ENCODE measurements around the gene MYO3B. TPM values are rescaled to one million over a fixed set of nuclear protein-coding genes. Genes with fewer than 3 reads are reported as not detected.

Gene MYO3B
- total and polyA plus RNA-seq, 2 of the 8 experiments (the other 6 are each of a cell fraction or from before 2014, with no cell fraction given), result 0.17 to 0.19 TPM

DNA sequence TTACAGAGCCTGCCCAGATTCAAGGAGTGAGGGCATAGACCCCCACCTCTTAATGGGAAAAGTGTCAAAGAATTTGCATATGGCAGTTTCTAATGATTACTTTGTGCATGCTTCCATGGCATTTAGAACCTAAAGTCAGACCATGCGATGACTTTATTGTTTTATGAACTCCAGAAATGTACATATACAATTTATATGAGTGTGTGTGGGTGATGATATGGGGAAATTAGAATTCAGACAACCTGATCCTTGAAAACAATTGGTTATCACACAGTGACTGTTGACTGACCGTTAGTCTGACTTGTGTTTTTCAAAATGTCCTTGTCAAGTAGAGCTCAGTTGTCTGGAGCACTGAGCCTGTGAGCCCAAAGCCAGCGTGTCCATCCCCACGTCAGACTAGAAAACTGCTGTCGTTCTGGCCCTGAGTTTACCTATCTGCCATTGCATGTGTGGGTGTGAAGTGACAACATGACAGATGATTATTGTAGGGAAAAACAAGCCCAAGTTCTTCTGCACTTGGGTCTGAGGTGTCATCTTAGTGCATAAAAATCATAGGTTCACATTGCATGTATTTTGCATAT, 128.4 kb downstream of the MYO3B start:
- Histone ChIP-seq H3K23ac (ENCODE audit: insufficient read length) (no peak overlapping the region), H3K56ac (replicated peaks; ENCODE audit: insufficient read length, low read depth, low read length) (no peak overlapping the region), H4K91ac (replicated peaks; ENCODE audit: insufficient read length, low read length) (no peak overlapping the region), H3K27me3 (replicated peaks in 1 of 4; ENCODE audit: control insufficient read depth in 3 of 4, extremely low read depth in 1 of 4, insufficient read depth in 3 of 4, low read length in 3 of 4) (no peaks in the 10 kb centered on the region), H3K9me3 (ENCODE audit: insufficient read depth in 2 of 2, low read depth in 1 of 2, low read length in 1 of 2) (no peaks in the 10 kb centered on the region), H2AK5ac (ENCODE audit: low read depth, low read length) (no peak overlapping the region), H2BK20ac (ENCODE audit: low read length) (no peak overlapping the region), H3K79me1 (ENCODE audit: low read depth, low read length) (no peaks in the 10 kb centered on the region), H2AFZ (ENCODE audit: low read length) (no peak overlapping the region), H3K79me2 (ENCODE audit: control insufficient read depth in 1 of 2, insufficient read depth in 2 of 2, low read length in 2 of 2) (no peaks in the 10 kb centered on the region), H2BK5ac (ENCODE audit: low read depth, low read length) (no peak overlapping the region), H4K5ac (ENCODE audit: insufficient read length, low read depth, low read length) (no peak overlapping the region), H2BK12ac (ENCODE audit: low read depth, low read length) (no peak overlapping the region), H3K4me1 (replicated peaks in 1 of 4; ENCODE audit: control insufficient read depth in 3 of 4, insufficient read depth in 4 of 4, low read length in 3 of 4) (no peaks in the 10 kb centered on the region; a peak in 1 of 7 replicates), H3K18ac (ENCODE audit: extremely low read depth, low read length) (no peak overlapping the region), H2BK120ac (replicated peaks; ENCODE audit: low read depth, low read length) (no peak overlapping the region), H3K27ac (ENCODE audit: low read depth, low read length) (no peak overlapping the region), H2BK15ac (ENCODE audit: low read length) (no peak overlapping the region), H4K8ac (ENCODE audit: extremely low read depth, insufficient read depth, low read length) (no peak overlapping the region), H3K4me3 (ENCODE audit: extremely low read depth in 1 of 4, insufficient read depth in 2 of 4, low read depth in 3 of 4, low read length in 4 of 4) (no peak overlapping the region), H3K23me2 (ENCODE audit: low read depth, low read length) (no peaks in the 10 kb centered on the region), H3K4me2 (ENCODE audit: insufficient read depth in 1 of 2, low read depth in 2 of 2, low read length in 2 of 2) (no peak overlapping the region), H3K14ac (ENCODE audit: insufficient read length) (no peak overlapping the region), H4K20me1 (replicated peaks in 1 of 2; ENCODE audit: control insufficient read depth in 1 of 2, insufficient read depth in 2 of 2, low read length in 2 of 2) (no peaks in the 10 kb centered on the region), H3K9ac (replicated peaks in 1 of 4; ENCODE audit: extremely low read depth in 1 of 4, low read depth in 3 of 4, low read length in 3 of 4) (no peak overlapping the region), H3K36me3 (ENCODE audit: control insufficient read depth in 2 of 4, insufficient read depth in 4 of 4, low read length in 3 of 4) (no peaks in the 10 kb centered on the region), H3K4ac (replicated peaks; ENCODE audit: insufficient read length, low read depth, low read length) (no peak overlapping the region)
- CTCF ChIA-PET (ENCODE audit: partially characterized antibody), result interaction anchor here (0.6 to 2.3 kb wide), 3 partner anchors 14 to 94 kb away, joined by 6 to 9 read pairs (median 6); no protein-coding TSS in a partner anchor
- no peak for DNase-seq (ENCODE audit: low read depth in 1 of 2, low spot score in 2 of 2)
- TF ChIP-seq HDAC6 (IDR thresholded peaks at IDR 0.05; ENCODE audit: low read depth, low read length) (no peak), SP2 (IDR thresholded peaks at IDR 0.05; ENCODE audit: low read length) (no peak), EP300 (IDR thresholded peaks at IDR 0.05; ENCODE audit: borderline replicate concordance in 1 of 2, low read depth in 2 of 2, low read length in 2 of 2) (no peak), SP1 (IDR thresholded peaks at IDR 0.05; ENCODE audit: low read depth, low read length) (no peak), CBX5 (IDR thresholded peaks at IDR 0.05; ENCODE audit: low read depth, low read length) (no peak), RBBP5 (IDR thresholded peaks at IDR 0.05; ENCODE audit: borderline replicate concordance, low read depth, low read length) (no peak), KDM5A (IDR thresholded peaks at IDR 0.05; ENCODE audit: low read length) (no peak), TAF7 (optimal IDR thresholded peaks at IDR 0.05; ENCODE audit: borderline replicate concordance, low read depth, low read length) (no peak), RAD21 (IDR thresholded peaks at IDR 0.05 in 1 of 2, conservative IDR thresholded peaks at IDR 0.05 in 1 of 2; ENCODE audit: low read depth in 2 of 2, low read length in 2 of 2) (no peak), GTF2F1 (IDR thresholded peaks at IDR 0.05; ENCODE audit: borderline replicate concordance, low read depth, low read length) (no peak), BACH1 (IDR thresholded peaks at IDR 0.05; ENCODE audit: low read length) (no peak), TEAD4 (IDR thresholded peaks at IDR 0.05; ENCODE audit: low read depth, low read length) (no peak)
- 96% methylated on average over 5 of the region's 5 CpGs; no CpG with 5 or more reads in 1 of the 2 experiments for WGBS, 2 experiments (ENCODE audit: extremely low coverage in 1 of 2, insufficient coverage in 1 of 2, insufficient read length in 1 of 2, insufficient replicate concordance in 2 of 2, low coverage in 1 of 2, low lambda C conversion rate in 2 of 2, missing lambda C conversion rate in 1 of 2)
- FAIRE-seq, result no peak
- POLR2A ChIA-PET (ENCODE audit: partially characterized antibody), result no interaction called here
